HCT116 (cell line): ENCODE measurements around the gene GLCE. TPM values are rescaled to one million over a fixed set of nuclear protein-coding genes. Genes with fewer than 3 reads are reported as not detected.

ENCODE experiments used
- ATAC-seq: fragments of 200-7000 bp; cut with Tn5 transposase; 2 replicates; pipeline ENCODE4 v1.9.1; 2020; ENCODE audit warnings: mild to moderate bottlenecking, moderate library complexity
- BruUV-seq: library from RNA; stranded (reverse); fragments of 400-500 nt; replicated peaks from 2 replicates; lab custom pipeline; 2021; lab: Mats Ljungman, UMichigan
- CTCF ChIA-PET: fragments of 300-600 bp; sonication (Branson Sonifier 250); formaldehyde crosslinking; loops from one replicate; lab custom pipeline; 2021; ENCODE audit warnings: antibody characterized with exemption; lab: Charles Lee
- POLR2A ChIA-PET: fragments of 300-600, 350-600 bp; sonication (Branson Sonifier 250); formaldehyde crosslinking; loops from one replicate; lab custom pipeline; 2021; ENCODE audit warnings: antibody characterized with exemption; lab: Charles Lee
- RAD21 ChIA-PET, 2 experiments: fragments of 300-600 bp; sonication (Branson Sonifier 250); formaldehyde crosslinking; loops; one replicate each; lab custom pipeline; 2023; ENCODE audit warnings: low total read pairs in 2 of 2; ENCODE audit not compliant: uncharacterized antibody in 2 of 2, unreplicated experiment in 2 of 2, low non-redundant PET in 1 of 2; lab: Charles Lee
- DNase-seq: peaks from one replicate; pipeline ENCODE4 v3.0.0-alpha.2; 2010; ENCODE audit warnings: low read depth, low spot score
- H2AFZ ChIP-seq: fragments of 200-600 bp; shearing (Covaris generic), sonication (generic); 2 replicates; pipeline ENCODE4 v1.6.1; 2017; ENCODE audit warnings: low read depth, mixed run types, mixed read lengths, antibody characterized with exemption, low read length; ENCODE audit not compliant: poor library complexity, severe bottlenecking
- H3K27ac ChIP-seq: 2 replicates; pipeline ENCODE4 v1.5.1; 2012; ENCODE audit warnings: low read depth, low read length
- H3K27me3 ChIP-seq: fragments of 200-600 bp; sonication (generic); 2 replicates; pipeline ENCODE4 v1.6.1; 2016; ENCODE audit warnings: mixed run types, low read length, mixed read lengths; ENCODE audit not compliant: insufficient read depth
- H3K36me3 ChIP-seq, 2 experiments: fragments of 200-500 bp in 1 of 2; fragments of 200-600 bp in 1 of 2; sonication (Bioruptor generic) in 1 of 2; sonication (generic) in 1 of 2; 2 replicates each; pipeline versions ENCODE4 v1.5.1 to v1.6.1; 2014 to 2016; ENCODE audit warnings: low read length in 2 of 2, inconsistent platforms in 1 of 2, mixed read lengths in 1 of 2, mixed run types in 1 of 2; ENCODE audit not compliant: insufficient read depth in 2 of 2, control insufficient read depth in 1 of 2
- H3K4me1 ChIP-seq, 2 experiments: fragments of 200-600 bp in 1 of 2; sonication (generic) in 1 of 2; 2 replicates each; pipeline versions ENCODE4 v1.5.1 to v1.6.1; 2012 to 2017; ENCODE audit warnings: low read length in 2 of 2, inconsistent platforms in 1 of 2, mild to moderate bottlenecking in 1 of 2, mixed read lengths in 1 of 2, mixed run types in 1 of 2, moderate library complexity in 1 of 2; ENCODE audit not compliant: insufficient read depth in 2 of 2, control insufficient read depth in 1 of 2
- H3K4me2 ChIP-seq: fragments of 200-600 bp; sonication (generic); 2 replicates; pipeline ENCODE4 v1.6.1; 2017; ENCODE audit warnings: mixed run types, low read length, mixed read lengths
- H3K4me3 ChIP-seq, 2 experiments: fragments of 200-600 bp in 1 of 2; sonication (generic) in 1 of 2; replicated peaks in 1 of 2; 2 replicates each; pipeline ENCODE4 v1.5.1; 2011 to 2016; ENCODE audit warnings: low read length in 2 of 2, control low read depth in 1 of 2, low read depth in 1 of 2, mild to moderate bottlenecking in 1 of 2, mixed read lengths in 1 of 2, mixed run types in 1 of 2
- H3K79me2 ChIP-seq: fragments of 200-600 bp; sonication (generic); 2 replicates; pipeline ENCODE4 v1.6.1; 2017; ENCODE audit warnings: mild to moderate bottlenecking, mixed run types, low read length, moderate library complexity, mixed read lengths; ENCODE audit not compliant: insufficient read depth
- H3K9ac ChIP-seq: fragments of 200-600 bp; sonication (generic); 2 replicates; pipeline ENCODE4 v1.6.1; 2016; ENCODE audit warnings: low read length, mixed read lengths
- H3K9me2 ChIP-seq: fragments of 200-600 bp; sonication (generic), shearing (Covaris generic); 2 replicates; pipeline ENCODE4 v1.6.1; 2017; ENCODE audit warnings: mixed run types, mild to moderate bottlenecking, moderate library complexity; ENCODE audit not compliant: insufficient read depth
- H3K9me3 ChIP-seq, 2 experiments: fragments of 200-500 bp in 1 of 2; fragments of 200-600 bp in 1 of 2; sonication (Bioruptor generic) in 1 of 2; sonication (generic) in 1 of 2; 2 replicates each; pipeline ENCODE4 v1.6.1; 2014 to 2017; ENCODE audit warnings: low read length in 2 of 2, mixed read lengths in 2 of 2, inconsistent platforms in 1 of 2, low read depth in 1 of 2, mild to moderate bottlenecking in 1 of 2, mixed run types in 1 of 2, moderate library complexity in 1 of 2; ENCODE audit not compliant: control insufficient read depth in 1 of 2, insufficient read depth in 1 of 2
- H4K20me1 ChIP-seq: fragments of 200-600 bp; sonication (generic), shearing (Covaris generic); 2 replicates; pipeline ENCODE4 v1.6.1; 2017; ENCODE audit warnings: mixed run types, mild to moderate bottlenecking, moderate library complexity; ENCODE audit not compliant: insufficient read depth
- ATF3 ChIP-seq: IDR thresholded peaks from 2 replicates; pipeline ENCODE4 v1.6.1; 2012
- CBX3 ChIP-seq: IDR thresholded peaks from 2 replicates; pipeline ENCODE4 v1.6.1; 2012; ENCODE audit warnings: low read depth
- CTCF ChIP-seq, 3 experiments: fragments of 200-600 bp in 1 of 3; sonication (generic) in 1 of 3; IDR thresholded peaks in 2 of 3; conservative IDR thresholded peaks in 1 of 3; 2 replicates each; pipeline ENCODE4 v1.5.1; 2012 to 2017; ENCODE audit warnings: low read depth in 2 of 3, low read length in 2 of 3, antibody characterized with exemption in 1 of 3, borderline replicate concordance in 1 of 3, control low read depth in 1 of 3, mild to moderate bottlenecking in 1 of 3, mixed read lengths in 1 of 3, mixed run types in 1 of 3, moderate library complexity in 1 of 3; ENCODE audit not compliant: insufficient read depth in 1 of 3
- ELF1 ChIP-seq: IDR thresholded peaks from 2 replicates; pipeline ENCODE4 v1.6.1; 2012; ENCODE audit warnings: low read depth, borderline replicate concordance
- EZH2 ChIP-seq: fragments of 200-600 bp; sonication (generic); IDR thresholded peaks from 2 replicates; pipeline ENCODE4 v1.6.1; 2017; ENCODE audit warnings: antibody characterized with exemption, mixed run types
- FOSL1 ChIP-seq: IDR thresholded peaks from 2 replicates; pipeline ENCODE4 v1.6.1; 2012; ENCODE audit warnings: low read depth
- JUND ChIP-seq: IDR thresholded peaks from 2 replicates; pipeline ENCODE4 v1.6.1; 2012
- POLR2A ChIP-seq: IDR thresholded peaks from 2 replicates; pipeline ENCODE4 v1.7.0; 2011; ENCODE audit warnings: borderline replicate concordance; ENCODE audit not compliant: insufficient read depth, insufficient read length; ENCODE audit errors: extremely low read depth
- RAD21 ChIP-seq: IDR thresholded peaks from 2 replicates; pipeline ENCODE4 v1.6.1; 2012; ENCODE audit warnings: low read depth, mild to moderate bottlenecking
- REST ChIP-seq: IDR thresholded peaks from 2 replicates; pipeline ENCODE4 v1.6.1; 2012; ENCODE audit warnings: low read depth
- SIN3A ChIP-seq: IDR thresholded peaks from 2 replicates; pipeline ENCODE4 v1.6.1; 2012; ENCODE audit warnings: low read depth
- SP1 ChIP-seq: IDR thresholded peaks from 2 replicates; pipeline ENCODE4 v1.6.1; 2012; ENCODE audit warnings: low read depth
- SRF ChIP-seq: IDR thresholded peaks from 2 replicates; pipeline ENCODE4 v1.6.1; 2012; ENCODE audit warnings: low read depth
- TCF7L2 ChIP-seq: IDR thresholded peaks from 2 replicates; pipeline ENCODE4 v1.7.0; 2011; ENCODE audit warnings: borderline replicate concordance, inconsistent platforms; ENCODE audit not compliant: insufficient read depth, insufficient read length; ENCODE audit errors: extremely low read depth
- YY1 ChIP-seq: IDR thresholded peaks from 2 replicates; pipeline ENCODE4 v1.6.1; 2011; ENCODE audit warnings: low read length, low read depth, moderate library complexity, mild to moderate bottlenecking; ENCODE audit not compliant: insufficient replicate concordance; ENCODE audit errors: extremely low read depth
- ZFX ChIP-seq: fragments of 450-650 bp; IDR thresholded peaks from 2 replicates; pipeline ENCODE4 v1.6.1; 2017
- ZNF274 ChIP-seq: fragments of 200-500 bp; sonication (Bioruptor generic); IDR thresholded peaks from 2 replicates; pipeline ENCODE4 v1.6.1; 2014; ENCODE audit warnings: mild to moderate bottlenecking, low read depth, low read length, inconsistent platforms
- intact Hi-C: fragments of 100-400 bp; cut with micrococcal nuclease; formaldehyde crosslinking; loops from 2 replicates; pipeline ENCODE4 v1.10.0; 2022
- total RNA-seq: library from RNA; stranded (reverse); gene quantifications from one replicate; pipeline ENCODE4 v1.2.1, GENCODE V29; 2021; ENCODE audit not compliant: unreplicated experiment
- TF ChIP-seq, protein P1 (sequence below): IDR thresholded peaks from 2 replicates; pipeline ENCODE4 v1.6.1; 2012

GLCE gene
- total RNA-seq, 1 experiment from 2014 or later, result 22.2 TPM

DNA sequence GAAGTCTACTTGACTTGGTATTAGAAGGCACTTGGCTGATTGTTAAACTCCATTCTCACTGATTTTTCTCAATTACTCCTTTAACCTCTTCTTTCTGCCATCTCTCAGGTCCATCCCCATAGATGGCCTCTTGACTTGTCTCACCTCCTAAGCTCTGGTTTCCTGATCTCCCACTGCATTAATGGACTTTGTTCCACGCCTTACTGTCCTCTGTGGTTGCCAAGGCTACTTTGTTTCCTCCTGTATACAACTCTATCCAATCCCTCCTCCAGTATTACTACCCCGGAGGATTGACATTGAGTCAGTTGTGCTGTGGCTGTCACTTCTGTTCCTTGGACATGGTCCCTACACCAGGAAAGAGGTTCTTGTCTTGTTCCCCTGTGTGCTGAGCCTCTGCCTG lies 10.6 kb upstream of the GLCE start:
- 0 out of 4 replicates have a peak, but pooled peaks cover 0 to 3% of the 10 kb centered on the region in 2 experiments for H3K4me1 ChIP-seq
- H3K4me2 ChIP-seq, result no peak overlapping the region
- no peaks in the 10 kb centered on the region for H4K20me1 ChIP-seq
- H2AFZ ChIP-seq, result no peak overlapping the region
- no peaks in the 10 kb centered on the region for H3K36me3 ChIP-seq
- H3K27me3 ChIP-seq, result peaks cover 40% of the 10 kb centered on the region; the same call in 1 of the 2 replicates
- CTCF ChIA-PET, result no interaction called here
- BruUV-seq, result no TSS peak
- H3K4me3 ChIP-seq, result no peak overlapping the region
- H3K9me3 ChIP-seq, result no peaks in the 10 kb centered on the region
- H3K27ac ChIP-seq, result no peak overlapping the region
- intact Hi-C loops, result no loop called here
- TF ChIP-seq ATF3 (no peak), ZFX (no peak), RAD21 (no peak), POLR2A (no peak), JUND (no peak), ZNF274 (no peak), ELF1 (no peak), SRF (no peak), TCF7L2 (no peak), FOSL1 (no peak), REST (no peak), CTCF (IDR thresholded peaks at IDR 0.05 in 2 of 3, conservative IDR thresholded peaks at IDR 0.05 in 1 of 3; ENCODE audit: borderline replicate concordance in 1 of 3, insufficient read depth in 1 of 3, low read depth in 2 of 3, low read length in 2 of 3) (no peak), EZH2 (no peak), YY1 (no peak), CBX3 (no peak), SP1 (no peak), SIN3A (no peak)
- TF ChIP-seq, protein P1, sequence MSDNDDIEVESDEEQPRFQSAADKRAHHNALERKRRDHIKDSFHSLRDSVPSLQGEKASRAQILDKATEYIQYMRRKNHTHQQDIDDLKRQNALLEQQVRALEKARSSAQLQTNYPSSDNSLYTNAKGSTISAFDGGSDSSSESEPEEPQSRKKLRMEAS, result no peak
- no peaks in the 10 kb centered on the region for H3K79me2 ChIP-seq
- no peaks in the 10 kb centered on the region for H3K9me2 ChIP-seq
- POLR2A ChIA-PET, result no interaction called here
- RAD21 ChIA-PET, result no interaction called here
- no peak overlapping the region for H3K9ac ChIP-seq
- DNase-seq, result no peak
- ATAC-seq, result no peak
